Ovary (tissue), 3 donors: ENCODE measurements around the gene EVC2.

Experiments
- CTCF ChIP-seq, 3 donors: fragments of 450-650 bp in 2 of 3; fragments of 200-600 bp in 1 of 3; IDR thresholded peaks; one replicate each; pipeline versions ENCODE4 v1.5.1 to v1.8.0; 2016 to 2022; ENCODE audit warnings: antibody characterized with exemption in 3 of 3, mild to moderate bottlenecking in 1 of 3
- EP300 ChIP-seq: sonication (generic); formaldehyde crosslinking; IDR thresholded peaks from one replicate; pipeline ENCODE4 v1.6.1; 2017; ENCODE audit warnings: antibody characterized with exemption
- POLR2A ChIP-seq: fragments of 450-650 bp; IDR thresholded peaks from one replicate; pipeline ENCODE4 v1.6.1; 2017; ENCODE audit warnings: antibody characterized with exemption, mild to moderate bottlenecking, moderate library complexity
- donor health status: DM: no; HTN: no; CAD: no.

DNA sequence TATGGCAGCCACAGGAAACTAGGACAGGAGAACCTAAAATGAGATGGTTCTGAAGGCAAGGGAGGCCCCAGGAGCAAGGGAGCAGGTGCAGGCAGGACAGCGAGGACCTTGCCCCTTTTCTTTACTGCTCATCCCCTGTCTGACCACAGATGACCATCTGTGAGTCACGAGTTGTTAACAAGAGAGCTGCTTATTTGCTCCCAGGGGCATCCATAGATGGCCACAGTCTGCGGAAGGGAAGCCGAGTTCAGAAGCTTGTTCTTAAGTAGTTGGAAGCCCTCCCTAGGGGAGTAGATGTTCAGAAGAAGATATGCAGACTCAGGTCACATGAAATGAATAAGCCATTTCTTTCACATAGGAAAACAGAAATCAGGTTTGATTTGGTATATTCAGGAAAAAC lies 69.4 kb downstream of the EVC2 start:
- TF ChIP-seq CTCF (IDR thresholded peaks at IDR 0.05) = no peak
- no peak for TF ChIP-seq POLR2A
- TF ChIP-seq EP300 = no peak
